ENCODE measurements around the gene ITGB8. TPM values are rescaled to one million over a fixed set of nuclear protein-coding genes. Genes with fewer than 3 reads are reported as not detected.

The ITGB8 gene
- total and polyA plus RNA-seq, 2 of the 4 experiments (the other 2 are of a cell fraction), result 2.6 to 10.2 TPM

DNA sequence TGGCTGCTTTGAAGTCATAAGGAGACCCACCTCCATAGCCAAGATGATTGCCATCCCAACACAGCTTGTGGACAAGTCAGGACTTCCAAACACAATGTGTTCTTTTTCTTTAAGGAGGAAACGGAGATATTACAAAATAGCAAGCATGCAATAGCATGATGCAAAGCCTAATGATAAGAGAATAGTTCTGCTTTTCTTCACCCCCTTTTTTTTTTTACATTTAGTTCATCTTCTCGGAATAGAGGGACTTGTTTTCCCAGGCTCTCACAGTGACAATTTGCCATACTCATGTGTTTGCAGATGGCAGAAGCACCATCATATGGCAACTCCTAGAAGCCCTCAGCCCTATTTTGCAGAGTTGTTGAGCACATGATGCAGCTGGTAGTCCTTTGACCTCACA, 119.8 kb downstream of the ITGB8 start:
- TF ChIP-seq SMC3 (IDR thresholded peaks at IDR 0.05; ENCODE audit: low read depth, low read length) (no peak), POLR2A (IDR thresholded peaks at IDR 0.05; ENCODE audit: low read depth, low read length) (no peak), MXI1 (IDR thresholded peaks at IDR 0.05; ENCODE audit: borderline replicate concordance, low read depth, low read length) (no peak), FOS (IDR thresholded peaks at IDR 0.05; ENCODE audit: low read depth, low read length) (no peak), CEBPB (IDR thresholded peaks at IDR 0.05; ENCODE audit: low read depth, low read length) (no peak), RAD21 (IDR thresholded peaks at IDR 0.05; ENCODE audit: low read length) (no peak), NFE2L2 (IDR thresholded peaks at IDR 0.05; ENCODE audit: low read depth, low read length) (no peak), RFX5 (IDR thresholded peaks at IDR 0.05; ENCODE audit: low read depth, low read length) (no peak), MAFK (IDR thresholded peaks at IDR 0.05; ENCODE audit: low read depth, low read length) (no peak), CHD1 (IDR thresholded peaks at IDR 0.05; ENCODE audit: low read depth, low read length) (no peak), MAZ (IDR thresholded peaks at IDR 0.05; ENCODE audit: borderline replicate concordance, low read depth, low read length) (no peak), RCOR1 (IDR thresholded peaks at IDR 0.05; ENCODE audit: insufficient replicate concordance, low read length) (no peak), BHLHE40 (IDR thresholded peaks at IDR 0.05; ENCODE audit: low read depth, low read length) (no peak)
- TF ChIP-seq, protein P1, sequence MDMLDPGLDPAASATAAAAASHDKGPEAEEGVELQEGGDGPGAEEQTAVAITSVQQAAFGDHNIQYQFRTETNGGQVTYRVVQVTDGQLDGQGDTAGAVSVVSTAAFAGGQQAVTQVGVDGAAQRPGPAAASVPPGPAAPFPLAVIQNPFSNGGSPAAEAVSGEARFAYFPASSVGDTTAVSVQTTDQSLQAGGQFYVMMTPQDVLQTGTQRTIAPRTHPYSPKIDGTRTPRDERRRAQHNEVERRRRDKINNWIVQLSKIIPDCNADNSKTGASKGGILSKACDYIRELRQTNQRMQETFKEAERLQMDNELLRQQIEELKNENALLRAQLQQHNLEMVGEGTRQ (IDR thresholded peaks at IDR 0.05; ENCODE audit: low read depth, low read length), result no peak
- TF ChIP-seq, protein P2, sequence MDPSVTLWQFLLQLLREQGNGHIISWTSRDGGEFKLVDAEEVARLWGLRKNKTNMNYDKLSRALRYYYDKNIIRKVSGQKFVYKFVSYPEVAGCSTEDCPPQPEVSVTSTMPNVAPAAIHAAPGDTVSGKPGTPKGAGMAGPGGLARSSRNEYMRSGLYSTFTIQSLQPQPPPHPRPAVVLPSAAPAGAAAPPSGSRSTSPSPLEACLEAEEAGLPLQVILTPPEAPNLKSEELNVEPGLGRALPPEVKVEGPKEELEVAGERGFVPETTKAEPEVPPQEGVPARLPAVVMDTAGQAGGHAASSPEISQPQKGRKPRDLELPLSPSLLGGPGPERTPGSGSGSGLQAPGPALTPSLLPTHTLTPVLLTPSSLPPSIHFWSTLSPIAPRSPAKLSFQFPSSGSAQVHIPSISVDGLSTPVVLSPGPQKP (IDR thresholded peaks at IDR 0.05; ENCODE audit: borderline replicate concordance, low read depth, low read length), result no peak
- TF ChIP-seq, protein P3, sequence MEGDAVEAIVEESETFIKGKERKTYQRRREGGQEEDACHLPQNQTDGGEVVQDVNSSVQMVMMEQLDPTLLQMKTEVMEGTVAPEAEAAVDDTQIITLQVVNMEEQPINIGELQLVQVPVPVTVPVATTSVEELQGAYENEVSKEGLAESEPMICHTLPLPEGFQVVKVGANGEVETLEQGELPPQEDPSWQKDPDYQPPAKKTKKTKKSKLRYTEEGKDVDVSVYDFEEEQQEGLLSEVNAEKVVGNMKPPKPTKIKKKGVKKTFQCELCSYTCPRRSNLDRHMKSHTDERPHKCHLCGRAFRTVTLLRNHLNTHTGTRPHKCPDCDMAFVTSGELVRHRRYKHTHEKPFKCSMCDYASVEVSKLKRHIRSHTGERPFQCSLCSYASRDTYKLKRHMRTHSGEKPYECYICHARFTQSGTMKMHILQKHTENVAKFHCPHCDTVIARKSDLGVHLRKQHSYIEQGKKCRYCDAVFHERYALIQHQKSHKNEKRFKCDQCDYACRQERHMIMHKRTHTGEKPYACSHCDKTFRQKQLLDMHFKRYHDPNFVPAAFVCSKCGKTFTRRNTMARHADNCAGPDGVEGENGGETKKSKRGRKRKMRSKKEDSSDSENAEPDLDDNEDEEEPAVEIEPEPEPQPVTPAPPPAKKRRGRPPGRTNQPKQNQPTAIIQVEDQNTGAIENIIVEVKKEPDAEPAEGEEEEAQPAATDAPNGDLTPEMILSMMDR (conservative IDR thresholded peaks at IDR 0.05; ENCODE audit: low read depth, low read length), result no peak
- no TSS peak for BruUV-seq (replicated peaks)

More for the DNA sequence above, 119.8 kb downstream of the ITGB8 start:
- no CpG with 5 or more reads among the region's 2 CpGs for WGBS, 2 experiments (ENCODE audit: extremely low coverage in 2 of 2, insufficient read length in 1 of 2)
- no peak for ATAC-seq (ENCODE audit: low read depth)
- no peak overlapping the region for H2AK5ac ChIP-seq (ENCODE audit: low read depth, low read length)
- no peak overlapping the region for H2BK15ac ChIP-seq (ENCODE audit: low read depth, low read length)
- H3K56ac ChIP-seq (ENCODE audit: extremely low read depth, insufficient read depth, low read length), result no peak overlapping the region
- no peak overlapping the region for H2AFZ ChIP-seq (replicated peaks; ENCODE audit: low read length, poor library complexity)
- dilution Hi-C loops (cut with HindIII; ENCODE audit: low sequenced_read_pairs, unreplicated experiment) (no loop called here), intact Hi-C loops (cut with micrococcal nuclease) (no loop called here), in situ Hi-C loops (cut with MboI; ENCODE audit: low sequenced_read_pairs) (no loop called here)
- DNase-seq, result no peak
- H4K8ac ChIP-seq (ENCODE audit: low read depth in 2 of 2, low read length in 2 of 2), result no peak overlapping the region
- no peak overlapping the region for H3K9ac ChIP-seq (ENCODE audit: low read depth, low read length)
- no peaks in the 10 kb centered on the region for H4K20me1 ChIP-seq (ENCODE audit: insufficient read depth, low read length)
- no peaks in the 10 kb centered on the region for H3K27me3 ChIP-seq (ENCODE audit: control insufficient read depth, insufficient read depth, low read length)
- H2AK9ac ChIP-seq (replicated peaks; ENCODE audit: low read depth, low read length, poor library complexity), result no peak overlapping the region
- ChIA-PET CTCF (no interaction called here), POLR2A (ENCODE audit: unreplicated experiment) (no interaction called here)
- H3K23ac ChIP-seq (ENCODE audit: low read depth, low read length), result no peak overlapping the region
- H3K9me3 ChIP-seq (ENCODE audit: control insufficient read depth, insufficient read depth, low read length), result no peaks in the 10 kb centered on the region
- no peak overlapping the region for H2BK5ac ChIP-seq (ENCODE audit: low read depth, low read length, poor library complexity, severe bottlenecking)
- H3K4me3 ChIP-seq (ENCODE audit: insufficient read depth, low read depth, low read length), result no peak overlapping the region
- H2BK20ac ChIP-seq (ENCODE audit: low read depth, low read length), result no peak overlapping the region
- H3K79me1 ChIP-seq (ENCODE audit: low read depth in 1 of 2, low read length in 2 of 2), result no peaks in the 10 kb centered on the region
- H4K5ac ChIP-seq (ENCODE audit: low read depth, low read length), result no peak overlapping the region
- no peak overlapping the region for H3K14ac ChIP-seq (replicated peaks; ENCODE audit: low read depth, low read length)
- no peak overlapping the region for H2BK120ac ChIP-seq (ENCODE audit: low read depth, low read length)
- H3K4me1 ChIP-seq (ENCODE audit: control insufficient read depth, insufficient read depth, low read length), result no peaks in the 10 kb centered on the region
- no peak overlapping the region for H3K4ac ChIP-seq (ENCODE audit: low read depth, low read length)
- H3K27ac ChIP-seq (ENCODE audit: insufficient read depth, low read length), result no peak overlapping the region
- no peak overlapping the region for H4K91ac ChIP-seq (ENCODE audit: insufficient read depth, low read depth, low read length)
- H3K18ac ChIP-seq (ENCODE audit: low read depth, low read length), result no peak overlapping the region
- H3K9me1 ChIP-seq (ENCODE audit: insufficient read depth, low read length), result no peaks in the 10 kb centered on the region
- H3K36me3 ChIP-seq (ENCODE audit: control insufficient read depth, insufficient read depth, low read length), result no peaks in the 10 kb centered on the region
- no peak overlapping the region for H3K4me2 ChIP-seq (ENCODE audit: low read depth, low read length)

Measured in IMR-90 (cell line).